Mammary microvascular endothelial cell (primary cell): ENCODE data around the gene GOLGA6L9. TPM values are rescaled to one million over a fixed set of nuclear protein-coding genes. Genes with fewer than 3 reads are reported as not detected.

ENCODE experiments used
- total RNA-seq: library from RNA; depleted of rRNA; stranded (reverse); fragments of >200 nt; gene quantifications from 2 replicates; pipeline ENCODE4 v1.2.3, GENCODE V29; 2015

Gene GOLGA6L9
- 0.47 and 0.69 TPM in 2 replicates for total RNA-seq

GRCh38 chr15:82429693-82430092 is at the start of gene GOLGA6L9:
Gene GOLGA6L9 (plus strand): TSS chr15:82429816. CDS start chr15:82430080, 264 bp downstream.

Other genes starting within 250 kb of the GOLGA6L9 start
- gene EFL1, start 167.1 kb upstream of the GOLGA6L9 start, total RNA-seq: 23.5 and 25.9 TPM in 2 replicates
- gene SAXO2, start 167.0 kb upstream of the GOLGA6L9 start, total RNA-seq: 1.1 and 2.7 TPM in 2 replicates
- gene GOLGA6L10, start 80.3 kb upstream of the GOLGA6L9 start, total RNA-seq: 0.05 and 0.13 TPM in 2 replicates
- 3,563 and 3,598 TPM in 2 replicates for gene RPS17, start 110.6 kb downstream of the GOLGA6L9 start, total RNA-seq
- gene CPEB1, start 217.5 kb downstream of the GOLGA6L9 start, total RNA-seq: not detected in 2 replicates